Measurements from ENCODE around the gene GANAB.
"Not testable (repeated sequence)": the region's sequence is repeated elsewhere in the genome, so short reads cannot be mapped to it uniquely, and the experiment has no call there.

GANAB gene

GRCh38 chr11:62645946-62646824 lies at the start of gene GANAB:
Gene GANAB (minus strand): TSS chr11:62646613. CDS start chr11:62646599, 14 bp downstream.
- DNase-seq (ENCODE audit: extremely low read depth in 1 of 2, low read depth in 1 of 2) = peak; percentile 98

GRCh38 chr11:62694455-62695167 lies 48.2 kb upstream of the GANAB start:
- peak; percentile 49 to 69 for DNase-seq (ENCODE audit: extremely low read depth in 1 of 2, low read depth in 1 of 2)

GRCh38 chr11:62693624-62694023 lies 47.2 kb upstream of the GANAB start:
- not testable (repeated sequence) for DNase-seq (ENCODE audit: extremely low read depth in 1 of 2, low read depth in 1 of 2)

GRCh38 chr11:62689421-62690183 lies 43.2 kb upstream of the GANAB start, which contains the start of gene LRRN4CL:
Gene LRRN4CL (minus strand): TSS chr11:62689530. CDS start chr11:62688508, 1,022 bp downstream.
- no peak for DNase-seq (ENCODE audit: extremely low read depth in 1 of 2, low read depth in 1 of 2)

- DNase-seq (ENCODE audit: extremely low read depth in 1 of 2, low read depth in 1 of 2) = no peak
These were observed 42.1 kb upstream of the GANAB start for GRCh38 chr11:62688491-62688890.

- no peak for DNase-seq (ENCODE audit: extremely low read depth in 1 of 2, low read depth in 1 of 2)
These were observed 41.3 kb upstream of the GANAB start for GRCh38 chr11:62687508-62688396.

GRCh38 chr11:62682518-62682917 lies 36.1 kb upstream of the GANAB start:
- DNase-seq (ENCODE audit: extremely low read depth in 1 of 2, low read depth in 1 of 2) = no peak

- no peak for DNase-seq (ENCODE audit: extremely low read depth in 1 of 2, low read depth in 1 of 2)
These were observed 34.4 kb upstream of the GANAB start for GRCh38 chr11:62680825-62681240.

- peak; percentile 50 to 69 for DNase-seq (ENCODE audit: extremely low read depth in 1 of 2, low read depth in 1 of 2)
These were observed 32.6 kb upstream of the GANAB start, which contains the start of gene UBXN1 for GRCh38 chr11:62678770-62679696. Gene UBXN1 (minus strand): TSS chr11:62679073. CDS start chr11:62678923, 150 bp downstream.

GRCh38 chr11:62678433-62678769 lies 32.0 kb upstream of the GANAB start:
- no peak for DNase-seq (ENCODE audit: extremely low read depth in 1 of 2, low read depth in 1 of 2)

- DNase-seq (ENCODE audit: extremely low read depth in 1 of 2, low read depth in 1 of 2) = no peak
These were observed 31.3 kb upstream of the GANAB start for GRCh38 chr11:62677714-62678113.

GRCh38 chr11:62677156-62677555 lies 30.7 kb upstream of the GANAB start:
- no peak for DNase-seq (ENCODE audit: extremely low read depth in 1 of 2, low read depth in 1 of 2)

GRCh38 chr11:62676698-62677097 lies 30.3 kb upstream of the GANAB start:
- no peak for DNase-seq (ENCODE audit: extremely low read depth in 1 of 2, low read depth in 1 of 2)

GRCh38 chr11:62675415-62675814 lies 29.0 kb upstream of the GANAB start:
- DNase-seq (ENCODE audit: extremely low read depth in 1 of 2, low read depth in 1 of 2) = not testable (repeated sequence)

GRCh38 chr11:62673196-62673525 lies 26.7 kb upstream of the GANAB start:
- DNase-seq (ENCODE audit: extremely low read depth in 1 of 2, low read depth in 1 of 2) = no peak

- DNase-seq (ENCODE audit: extremely low read depth in 1 of 2, low read depth in 1 of 2) = peak in 1 of 2 donors; percentile 49
These were observed 25.4 kb upstream of the GANAB start, which contains the start of the genes LBHD1 and UQCC3 for GRCh38 chr11:62671608-62672389. Gene LBHD1 (minus strand): TSS chr11:62672267. CDS start chr11:62670031, 2,236 bp downstream. Gene UQCC3 (plus strand): TSS chr11:62671673. CDS start chr11:62671746, 73 bp downstream.

GRCh38 chr11:62671236-62671607 lies 24.8 kb upstream of the GANAB start:
- no peak for DNase-seq (ENCODE audit: extremely low read depth in 1 of 2, low read depth in 1 of 2)
